Chondrocyte (in vitro differentiated cells): ENCODE measurements around the gene ZNF497. TPM values are rescaled to one million over a fixed set of nuclear protein-coding genes. Genes with fewer than 3 reads are reported as not detected.
A peak's percentile ranks its signal among the peaks of the same experiment; 100 is the strongest.

Source experiments
- DNase-seq: peaks from one replicate; pipeline ENCODE4 v3.0.0; 2021; ENCODE audit warnings: mixed read lengths, low spot score
- H3K27ac Mint-ChIP-seq: one replicate; pipeline ENCODE4 v1.8.0; 2021; ENCODE audit warnings: mild to moderate bottlenecking, moderate library complexity, mixed read lengths; ENCODE audit not compliant: unreplicated experiment
- H3K27me3 Mint-ChIP-seq: 2 replicates; pipeline ENCODE4 v1.8.0; 2021; ENCODE audit warnings: low read depth, mixed read lengths
- H3K36me3 Mint-ChIP-seq: 2 replicates; pipeline ENCODE4 v1.8.0; 2021; ENCODE audit warnings: low read depth, mixed read lengths
- H3K4me1 Mint-ChIP-seq: 2 replicates; pipeline ENCODE4 v1.8.0; 2021; ENCODE audit warnings: low read depth, mild to moderate bottlenecking, mixed read lengths
- H3K4me3 Mint-ChIP-seq: one replicate; pipeline ENCODE4 v1.8.0; 2021; ENCODE audit warnings: mild to moderate bottlenecking, moderate library complexity, mixed read lengths; ENCODE audit not compliant: unreplicated experiment
- H3K9me3 Mint-ChIP-seq: 2 replicates; pipeline ENCODE4 v1.8.0; 2021; ENCODE audit warnings: low read depth, mixed read lengths
- total RNA-seq: library from RNA; stranded (reverse); gene quantifications from 3 replicates; pipeline ENCODE4 v1.2.1, GENCODE V29; 2021
- TF ChIP-seq, protein P1 (sequence below): fragments of 200-600 bp; sonication (generic); IDR thresholded peaks from 2 replicates; pipeline ENCODE4 v1.5.0; 2021; ENCODE audit warnings: antibody characterized with exemption, mild to moderate bottlenecking, moderate library complexity

Gene ZNF497
- total RNA-seq, 1 donor from 2014 or later, result 0.65 TPM

- peak; percentile 92 for DNase-seq
- H3K36me3 Mint-ChIP-seq, result peaks cover 14% of the 10 kb centered on the region
- H3K9me3 Mint-ChIP-seq, result no peaks in the 10 kb centered on the region
- H3K27me3 Mint-ChIP-seq, result no peaks in the 10 kb centered on the region
- peak overlapping the region; percentile 95 for H3K27ac Mint-ChIP-seq
- TF ChIP-seq, protein P1, sequence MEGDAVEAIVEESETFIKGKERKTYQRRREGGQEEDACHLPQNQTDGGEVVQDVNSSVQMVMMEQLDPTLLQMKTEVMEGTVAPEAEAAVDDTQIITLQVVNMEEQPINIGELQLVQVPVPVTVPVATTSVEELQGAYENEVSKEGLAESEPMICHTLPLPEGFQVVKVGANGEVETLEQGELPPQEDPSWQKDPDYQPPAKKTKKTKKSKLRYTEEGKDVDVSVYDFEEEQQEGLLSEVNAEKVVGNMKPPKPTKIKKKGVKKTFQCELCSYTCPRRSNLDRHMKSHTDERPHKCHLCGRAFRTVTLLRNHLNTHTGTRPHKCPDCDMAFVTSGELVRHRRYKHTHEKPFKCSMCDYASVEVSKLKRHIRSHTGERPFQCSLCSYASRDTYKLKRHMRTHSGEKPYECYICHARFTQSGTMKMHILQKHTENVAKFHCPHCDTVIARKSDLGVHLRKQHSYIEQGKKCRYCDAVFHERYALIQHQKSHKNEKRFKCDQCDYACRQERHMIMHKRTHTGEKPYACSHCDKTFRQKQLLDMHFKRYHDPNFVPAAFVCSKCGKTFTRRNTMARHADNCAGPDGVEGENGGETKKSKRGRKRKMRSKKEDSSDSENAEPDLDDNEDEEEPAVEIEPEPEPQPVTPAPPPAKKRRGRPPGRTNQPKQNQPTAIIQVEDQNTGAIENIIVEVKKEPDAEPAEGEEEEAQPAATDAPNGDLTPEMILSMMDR, result no peak
- peaks cover 44% of the 10 kb centered on the region for H3K4me1 Mint-ChIP-seq
- H3K4me3 Mint-ChIP-seq, result peak overlapping the region; percentile 99
Observed at GRCh38 chr19:58346961-58347929, 15.3 kb downstream of the ZNF497 start.

DNA sequence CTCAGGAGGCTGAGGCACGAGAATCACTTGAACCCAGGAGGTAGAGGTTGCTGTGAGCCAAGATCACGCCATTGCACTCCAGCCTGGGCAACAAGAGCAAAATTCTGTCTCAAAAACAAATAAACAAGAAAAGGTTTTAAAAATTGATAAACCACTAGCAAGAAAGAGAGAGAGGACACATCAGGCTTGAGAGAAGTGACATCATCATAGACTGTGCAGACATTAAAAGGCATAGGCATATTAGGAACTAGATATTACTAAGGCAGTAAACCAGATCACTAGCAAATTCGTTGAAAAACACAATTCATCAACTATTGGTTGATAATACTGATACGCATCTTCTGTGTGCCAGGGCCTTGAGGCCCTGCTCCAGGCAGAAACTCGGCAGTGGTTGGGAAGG, 17.0 kb downstream of the ZNF497 start:
- no peaks in the 10 kb centered on the region for H3K27me3 Mint-ChIP-seq
- TF ChIP-seq, protein P1, result no peak

GRCh38 chr19:58338825-58339558, 23.6 kb downstream of the ZNF497 start:
- Mint-ChIP-seq H3K27me3 (no peaks in the 10 kb centered on the region), H3K9me3 (no peaks in the 10 kb centered on the region), H3K4me3 (no peak overlapping the region), H3K27ac (no peak overlapping the region), H3K36me3 (peaks cover 33% of the 10 kb centered on the region), H3K4me1 (peaks cover 9% of the 10 kb centered on the region)
- peak; percentile 79 for DNase-seq
- TF ChIP-seq, protein P1, result peak; percentile 15

More for the DNA sequence above, 17.0 kb downstream of the ZNF497 start:
- H3K9me3 Mint-ChIP-seq, result no peaks in the 10 kb centered on the region
- no peak for DNase-seq
- peaks cover 50% of the 10 kb centered on the region for H3K4me1 Mint-ChIP-seq
- H3K4me3 Mint-ChIP-seq, result peak overlapping the region; percentile 99
- H3K27ac Mint-ChIP-seq, result peak overlapping the region; percentile 73
- peaks cover 18% of the 10 kb centered on the region for H3K36me3 Mint-ChIP-seq

DNA sequence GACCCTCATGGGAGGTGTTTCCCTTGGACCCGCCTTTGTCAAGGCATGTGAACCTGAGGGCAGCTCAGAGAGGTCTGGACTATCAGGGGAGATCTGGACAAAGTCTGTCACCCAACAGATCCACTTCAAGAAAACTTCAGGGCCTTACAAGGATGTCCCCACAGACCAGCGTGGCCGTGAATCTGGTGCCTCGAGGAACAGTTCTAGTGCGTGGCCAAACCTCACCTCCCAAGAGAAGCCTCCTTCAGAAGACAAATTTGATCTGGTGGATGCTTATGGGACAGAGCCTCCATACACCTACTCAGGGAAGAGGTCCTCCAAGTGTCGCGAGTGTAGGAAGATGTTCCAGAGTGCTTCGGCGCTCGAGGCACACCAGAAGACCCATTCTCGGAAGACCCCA, 24.2 kb downstream of the ZNF497 start:
- DNase-seq, result no peak
- no peak overlapping the region for H3K27ac Mint-ChIP-seq
- H3K9me3 Mint-ChIP-seq, result no peaks in the 10 kb centered on the region
- no peak overlapping the region for H3K4me3 Mint-ChIP-seq
- TF ChIP-seq, protein P1, result no peak
- peaks cover 31% of the 10 kb centered on the region for H3K36me3 Mint-ChIP-seq
- no peaks in the 10 kb centered on the region for H3K27me3 Mint-ChIP-seq
- H3K4me1 Mint-ChIP-seq, result peaks cover 9% of the 10 kb centered on the region

DNA sequence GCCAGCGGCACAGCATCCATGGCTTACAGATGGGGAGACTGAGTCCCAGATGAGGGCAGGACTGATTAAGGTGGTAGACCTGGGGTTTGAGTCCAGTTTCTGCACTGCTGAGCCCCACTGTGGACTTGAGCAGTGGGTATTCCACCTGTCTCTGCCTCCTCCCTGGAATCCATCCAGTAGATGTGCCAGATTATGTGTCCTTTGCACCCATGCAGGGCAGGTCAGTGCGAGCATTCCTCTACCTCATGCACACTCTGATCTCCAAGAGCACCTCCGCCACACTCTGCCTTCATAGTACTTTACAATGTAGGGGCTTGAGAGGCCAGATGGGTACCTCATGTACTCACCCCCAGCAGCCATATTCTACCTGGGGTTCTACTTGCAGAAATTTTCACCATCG, 25.7 kb downstream of the ZNF497 start:
- TF ChIP-seq, protein P1, result no peak
- H3K27ac Mint-ChIP-seq, result no peak overlapping the region
- no peak overlapping the region for H3K4me3 Mint-ChIP-seq
- no peaks in the 10 kb centered on the region for H3K9me3 Mint-ChIP-seq
- no peaks in the 10 kb centered on the region for H3K27me3 Mint-ChIP-seq
- DNase-seq, result no peak
- H3K4me1 Mint-ChIP-seq, result peaks cover 3% of the 10 kb centered on the region
- peaks cover 28% of the 10 kb centered on the region for H3K36me3 Mint-ChIP-seq
